Measurements from ENCODE around the gene ZNF823. TPM values are rescaled to one million over a fixed set of nuclear protein-coding genes. Genes with fewer than 3 reads are reported as not detected.
"Not testable (repeated sequence)": the region's sequence is repeated elsewhere in the genome, so short reads cannot be mapped to it uniquely, and the experiment has no call there.

Gene ZNF823
- total RNA-seq, 1 donor from 2014 or later: 3.3 TPM

- TF ChIP-seq CTCF (IDR thresholded peaks at IDR 0.05; ENCODE audit: borderline replicate concordance): no peak
- no peaks in the 10 kb centered on the region for H3K4me1 ChIP-seq
- peaks cover 84% of the 10 kb centered on the region for H3K36me3 ChIP-seq
- DNase-seq: no peak
- no peak overlapping the region for H3K4me3 ChIP-seq
- intact Hi-C loops (cut with micrococcal nuclease): no loop called here
- H3K27ac ChIP-seq (replicated peaks): no peak overlapping the region
- peaks cover 91% of the 10 kb centered on the region for H3K9me3 ChIP-seq (replicated peaks)
- no peaks in the 10 kb centered on the region for H3K27me3 ChIP-seq (ENCODE audit: low read depth)
These were observed 41.8 kb upstream of the ZNF823 start for GRCh38 chr19:11780431-11781020.

DNA sequence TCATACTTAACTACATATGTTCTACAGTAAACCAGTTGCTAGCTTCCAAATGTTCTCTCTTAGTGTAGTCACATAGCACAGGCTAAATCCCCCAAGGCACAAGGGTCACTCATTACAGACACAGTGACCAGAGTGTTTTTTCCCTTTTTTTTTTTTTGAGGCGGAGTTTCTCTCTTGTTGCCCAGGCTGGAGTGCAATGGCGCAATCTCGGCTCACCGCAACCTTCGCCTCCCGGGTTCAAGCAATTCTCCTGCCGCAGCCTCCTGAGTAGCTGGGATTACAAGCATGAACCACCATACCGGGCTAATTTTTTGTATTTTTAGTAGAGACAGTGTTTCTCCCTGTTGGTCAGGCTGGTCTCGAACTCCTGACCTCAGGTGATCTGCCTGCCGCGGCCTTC, 37.9 kb upstream of the ZNF823 start:
- intact Hi-C loops (cut with micrococcal nuclease); H3K27ac ChIP-seq (replicated peaks); H3K27me3 ChIP-seq (ENCODE audit: low read depth); H3K4me3 ChIP-seq; DNase-seq; H3K4me1 ChIP-seq: not testable (repeated sequence)
- H3K36me3 ChIP-seq: peaks cover 61% of the 10 kb centered on the region
- H3K9me3 ChIP-seq (replicated peaks): peaks cover 90% of the 10 kb centered on the region

GRCh38 chr19:11771520-11771919, 32.8 kb upstream of the ZNF823 start:
- not testable (repeated sequence) for DNase-seq

DNA sequence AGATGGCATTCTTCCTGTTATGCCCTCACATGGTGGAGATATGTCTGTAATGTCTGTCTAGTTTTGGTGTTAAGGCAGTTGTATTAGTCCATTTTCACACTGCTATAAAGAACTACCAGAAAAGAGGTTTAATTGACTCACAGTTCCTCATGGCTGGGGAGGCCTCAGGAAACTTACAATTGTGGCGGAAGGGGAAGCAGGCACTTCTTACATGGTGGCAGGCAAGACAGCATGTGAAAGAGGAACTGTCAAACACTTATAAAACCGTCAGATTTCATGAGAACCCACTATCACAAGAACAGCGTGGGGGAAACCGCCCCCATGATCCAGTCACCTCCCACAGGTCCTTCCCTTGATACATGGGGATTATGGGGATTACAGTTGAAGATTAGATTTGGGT, 31.2 kb upstream of the ZNF823 start:
- H3K27ac ChIP-seq (replicated peaks): no peak overlapping the region
- intact Hi-C loops (cut with micrococcal nuclease): no loop called here
- H3K4me3 ChIP-seq: no peak overlapping the region
- DNase-seq: no peak
- H3K9me3 ChIP-seq (replicated peaks): peaks cover 43% of the 10 kb centered on the region
- peaks cover 24% of the 10 kb centered on the region for H3K4me1 ChIP-seq
- H3K36me3 ChIP-seq: peaks cover 3% of the 10 kb centered on the region
- no peak for TF ChIP-seq CTCF (IDR thresholded peaks at IDR 0.05; ENCODE audit: borderline replicate concordance)
- no peaks in the 10 kb centered on the region for H3K27me3 ChIP-seq (ENCODE audit: low read depth)

More at GRCh38 chr19:11771520-11771919, 32.8 kb upstream of the ZNF823 start:
- Histone ChIP-seq H3K4me1 (peaks cover 20% of the 10 kb centered on the region), H3K9me3 (replicated peaks) (peaks cover 57% of the 10 kb centered on the region)
- H3K4me3 ChIP-seq; intact Hi-C loops (cut with micrococcal nuclease); H3K27me3 ChIP-seq (ENCODE audit: low read depth); H3K27ac ChIP-seq (replicated peaks); H3K36me3 ChIP-seq: not testable (repeated sequence)
- TF ChIP-seq CTCF (IDR thresholded peaks at IDR 0.05; ENCODE audit: borderline replicate concordance): peak; percentile 23

DNA sequence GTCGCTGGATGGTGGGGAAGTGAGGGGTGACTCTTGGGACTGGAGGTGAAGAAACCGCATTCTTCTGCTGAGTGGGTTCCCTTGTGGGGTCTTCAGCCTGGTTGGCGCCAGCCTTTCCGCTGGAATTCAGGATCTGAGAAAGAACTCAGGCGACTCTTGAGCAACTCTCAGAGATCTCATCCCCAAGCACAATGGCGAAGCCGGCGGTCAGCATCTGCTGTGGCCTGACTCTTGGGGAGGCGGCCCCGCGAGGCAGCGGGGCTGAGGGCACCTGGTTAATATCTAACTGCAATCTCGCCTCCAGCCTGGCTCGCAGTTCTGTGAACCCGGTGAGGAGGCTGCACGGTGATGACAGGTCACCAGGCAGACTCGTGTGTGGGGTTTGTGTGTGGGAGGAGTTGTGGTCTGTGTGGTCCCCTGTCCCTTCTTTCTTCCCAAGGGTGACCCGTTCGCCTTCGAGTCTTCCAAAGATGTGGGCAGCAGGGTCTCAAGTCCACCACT, 28.9 kb upstream of the ZNF823 start:
- Histone ChIP-seq H3K9me3 (replicated peaks) (peaks cover 33% of the 10 kb centered on the region), H3K36me3 (peaks cover 3% of the 10 kb centered on the region), H3K4me1 (peaks cover 24% of the 10 kb centered on the region), H3K27ac (replicated peaks) (peak overlapping the region; percentile 92), H3K27me3 (ENCODE audit: low read depth) (no peaks in the 10 kb centered on the region), H3K4me3 (peak overlapping the region; percentile 95)
- TF ChIP-seq CTCF (IDR thresholded peaks at IDR 0.05; ENCODE audit: borderline replicate concordance): no peak
- peak; percentile 17 for DNase-seq
- intact Hi-C loops (cut with micrococcal nuclease): no loop called here

All from left ventricle myocardium inferior (tissue), 1 donor.